Posterior vena cava (tissue), 2 donors: ENCODE results near the gene LTBP1. TPM values are rescaled to one million over a fixed set of nuclear protein-coding genes. Genes with fewer than 3 reads are reported as not detected.

ENCODE experiments used
- DNase-seq: peaks from one replicate; pipeline ENCODE4 v3.0.0-alpha.2; 2020; ENCODE audit warnings: low spot score
- intact Hi-C, 2 donors: fragments of 100-400 bp; cut with DNase I; formaldehyde crosslinking; loops; one replicate each; pipeline versions ENCODE4 v1.14.1 to v1.14.2; 2022 to 2023
- total RNA-seq, 2 donors: library from RNA; stranded (reverse); fragmentation: NEBNext Ultra II Directional; extraction: Animal tissue kit (Norgen Biotek cat#: 25700); gene quantifications; one replicate each; pipeline ENCODE4 v1.2.1, GENCODE V29; 2021
- donor health status: DM: yes; HTN: yes; CAD: no.
- donor health status: DM: yes; HTN: yes; CAD: no.

LTBP1 gene
- total RNA-seq, 2 donors from 2014 or later: 206 to 235 TPM

DNA sequence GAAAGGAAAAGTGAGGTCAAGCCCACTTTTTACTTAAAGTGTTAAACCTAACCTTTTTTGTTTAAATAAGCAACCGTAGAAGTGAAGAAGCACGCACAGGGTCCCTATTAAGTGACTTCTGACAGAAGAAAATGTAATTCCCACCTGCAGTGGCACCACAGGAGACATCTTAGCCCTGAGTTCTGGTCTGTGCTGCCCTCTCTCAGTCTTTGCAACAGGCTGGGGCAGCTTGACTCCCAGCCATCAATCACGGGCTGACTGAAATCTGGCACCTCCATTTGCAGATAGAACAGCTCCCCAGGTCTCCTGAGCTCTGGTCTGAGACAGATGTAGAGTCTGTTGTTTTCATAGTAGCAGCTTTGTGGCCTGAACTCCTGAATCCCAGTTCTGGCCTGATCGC is 170.0 kb downstream of the LTBP1 start:
- DNase-seq: no peak
- intact Hi-C loops: loop anchor here in 1 of 2 donors (2.0 kb wide), 1 partner anchor 44 kb away; no protein-coding TSS in a partner anchor

GRCh38 chr2:33118651-33119050 is 171.9 kb downstream of the LTBP1 start:
- DNase-seq: no peak
- intact Hi-C loops: no loop called here

DNA sequence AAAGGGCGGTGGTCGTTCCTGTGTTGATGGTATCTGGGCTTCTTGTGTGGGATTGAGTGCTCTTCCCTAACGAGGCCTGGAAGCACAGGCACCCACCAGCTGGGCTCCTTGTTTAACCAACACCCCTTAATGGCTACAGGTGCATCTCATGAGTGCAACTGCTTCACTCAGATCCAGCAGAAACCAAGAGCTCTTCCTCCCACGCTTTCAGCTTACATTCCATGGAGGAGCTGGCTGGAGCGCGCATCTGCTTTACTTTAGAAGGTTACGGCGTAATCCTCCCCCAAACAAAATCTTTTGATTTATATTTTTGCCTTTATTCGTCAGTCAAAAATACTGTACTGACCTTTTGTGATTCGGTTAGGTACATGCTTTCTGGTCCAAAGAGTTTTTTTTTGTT is 174.7 kb downstream of the LTBP1 start:
- intact Hi-C loops: no loop called here
- DNase-seq: no peak

DNA sequence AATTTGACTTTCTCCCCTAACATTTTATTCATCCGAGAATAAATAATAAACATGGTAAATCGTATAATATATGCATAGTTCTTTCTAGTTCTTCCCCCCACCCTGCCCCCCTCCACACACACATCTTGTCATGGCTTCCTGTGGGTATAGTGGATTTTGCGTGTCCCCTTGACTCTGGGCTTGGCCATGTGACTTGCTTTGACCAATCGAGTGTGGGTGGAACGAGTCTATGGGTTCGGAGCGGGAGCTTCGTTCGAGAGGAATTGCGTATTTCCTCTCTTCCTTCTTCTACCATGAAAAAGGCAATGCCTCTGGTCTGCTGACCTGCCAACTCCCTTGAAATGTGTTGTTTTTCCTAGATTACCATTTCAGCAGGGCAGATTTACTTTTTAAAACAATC is 175.2 kb downstream of the LTBP1 start:
- no peak for DNase-seq
- intact Hi-C loops: no loop called here

- intact Hi-C loops: no loop called here
- DNase-seq: no peak
These were observed 176.0 kb downstream of the LTBP1 start for GRCh38 chr2:33122726-33123125.

- intact Hi-C loops: no loop called here
- DNase-seq: no peak
These were observed 176.5 kb downstream of the LTBP1 start for GRCh38 chr2:33123216-33123615.

GRCh38 chr2:33126552-33126951 is 179.8 kb downstream of the LTBP1 start:
- intact Hi-C loops: loop anchor here in 1 of 2 donors (5.0 kb wide), 1 partner anchor 44 kb away; no protein-coding TSS in a partner anchor
- DNase-seq: no peak

DNA sequence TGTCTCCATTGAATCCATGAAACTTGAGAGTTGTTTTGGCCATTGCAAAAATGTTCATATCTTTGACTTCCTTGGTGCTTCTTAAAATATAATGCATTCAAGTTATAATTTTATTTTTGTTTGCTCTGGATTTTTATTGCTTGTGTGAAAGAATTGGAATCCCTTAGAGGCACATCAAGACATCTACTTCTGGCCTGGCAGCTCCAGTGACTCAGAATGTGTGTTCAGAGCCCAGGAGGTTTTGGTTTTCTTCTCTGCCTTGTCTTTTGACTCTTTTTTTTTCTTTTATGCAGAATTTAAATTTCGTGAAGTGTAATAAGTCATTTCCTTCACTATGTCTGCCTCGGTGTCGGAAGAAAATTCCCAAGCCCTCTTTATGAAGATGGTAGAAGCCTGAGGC is 180.2 kb downstream of the LTBP1 start:
- no peak for DNase-seq
- intact Hi-C loops: loop anchor here in 1 of 2 donors (5.0 kb wide), 1 partner anchor 45 kb away; no protein-coding TSS in a partner anchor

- intact Hi-C loops: loop anchor here (5.0 to 10.0 kb wide), 3 partner anchors 47 to 1385 kb away; no protein-coding TSS in a partner anchor
- no peak for DNase-seq
These were observed 182.7 kb downstream of the LTBP1 start for GRCh38 chr2:33129263-33130053.

- intact Hi-C loops: loop anchor here (10.0 kb wide), 2 partner anchors 145 to 1385 kb away; no protein-coding TSS in a partner anchor
- DNase-seq: no peak
These were observed 183.3 kb downstream of the LTBP1 start for GRCh38 chr2:33130054-33130447.

DNA sequence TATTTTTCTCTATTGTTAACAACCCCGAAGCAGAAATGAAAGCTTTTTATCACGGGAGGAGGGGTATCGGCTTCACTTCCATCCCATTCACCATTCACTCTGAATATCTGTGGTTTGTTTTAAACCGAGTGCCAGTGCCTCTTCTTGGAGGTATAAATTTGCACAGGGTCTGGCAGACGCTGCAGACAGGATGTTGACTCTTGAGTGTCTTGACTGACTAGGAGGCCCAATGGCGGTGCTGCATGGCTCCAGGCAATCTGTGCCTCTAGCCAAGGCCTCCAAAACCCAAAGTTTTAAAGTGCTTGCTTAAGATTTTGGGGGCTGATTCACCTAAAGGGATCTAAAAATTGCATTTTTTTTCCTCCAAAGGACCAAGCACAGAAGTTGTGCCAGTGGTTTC is 183.8 kb downstream of the LTBP1 start:
- DNase-seq: no peak
- intact Hi-C loops: loop anchor here (10.0 kb wide), 2 partner anchors 144 to 1384 kb away; no protein-coding TSS in a partner anchor

- intact Hi-C loops: loop anchor here (10.0 kb wide), 2 partner anchors 144 to 1384 kb away; no protein-coding TSS in a partner anchor
These were observed 184.4 kb downstream of the LTBP1 start for GRCh38 chr2:33131111-33131510.

GRCh38 chr2:33131749-33132148 is 185.0 kb downstream of the LTBP1 start:
- no peak for DNase-seq
- intact Hi-C loops: loop anchor here (10.0 kb wide), 2 partner anchors 143 to 1383 kb away; no protein-coding TSS in a partner anchor

More at GRCh38 chr2:33131111-33131510, 184.4 kb downstream of the LTBP1 start:
- no peak for DNase-seq

- intact Hi-C loops: loop anchor here (10.0 kb wide), 2 partner anchors 141 to 1381 kb away; no protein-coding TSS in a partner anchor
These were observed 186.8 kb downstream of the LTBP1 start for GRCh38 chr2:33133454-33133952.

GRCh38 chr2:33134086-33134771 is 187.5 kb downstream of the LTBP1 start:
- intact Hi-C loops: loop anchor here (10.0 kb wide), 2 partner anchors 141 to 1381 kb away; no protein-coding TSS in a partner anchor
- peak; percentile 86 for DNase-seq

More at GRCh38 chr2:33133454-33133952, 186.8 kb downstream of the LTBP1 start:
- no peak for DNase-seq

- intact Hi-C loops: loop anchor here (10.0 kb wide), 2 partner anchors 140 to 1380 kb away; no protein-coding TSS in a partner anchor
- DNase-seq: no peak
These were observed 188.2 kb downstream of the LTBP1 start for GRCh38 chr2:33134791-33135560.

GRCh38 chr2:33135645-33136044 is 188.9 kb downstream of the LTBP1 start:
- DNase-seq: no peak
- intact Hi-C loops: loop anchor here (10.0 kb wide), 2 partner anchors 139 to 1379 kb away; no protein-coding TSS in a partner anchor

DNA sequence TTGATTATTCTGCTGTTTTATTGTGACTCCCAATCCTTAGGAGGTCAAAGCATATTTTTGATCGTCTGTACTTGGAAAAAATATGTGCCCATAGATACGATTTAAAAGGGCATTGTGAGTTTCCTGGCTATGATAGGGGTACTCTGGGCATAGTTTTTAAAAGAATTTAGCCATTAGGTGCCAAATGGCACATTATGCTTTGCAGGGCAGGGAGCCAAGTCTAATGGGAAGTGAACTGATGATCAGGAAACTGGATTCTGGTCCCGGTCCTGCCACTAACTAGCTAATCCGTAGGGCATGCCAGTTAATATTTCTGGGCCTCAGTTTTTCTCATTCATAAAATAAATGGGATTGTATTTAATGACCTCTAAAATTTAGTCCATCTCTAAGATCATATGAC is 189.3 kb downstream of the LTBP1 start:
- intact Hi-C loops: loop anchor here (10.0 kb wide), 2 partner anchors 139 to 1379 kb away; no protein-coding TSS in a partner anchor
- DNase-seq: no peak

DNA sequence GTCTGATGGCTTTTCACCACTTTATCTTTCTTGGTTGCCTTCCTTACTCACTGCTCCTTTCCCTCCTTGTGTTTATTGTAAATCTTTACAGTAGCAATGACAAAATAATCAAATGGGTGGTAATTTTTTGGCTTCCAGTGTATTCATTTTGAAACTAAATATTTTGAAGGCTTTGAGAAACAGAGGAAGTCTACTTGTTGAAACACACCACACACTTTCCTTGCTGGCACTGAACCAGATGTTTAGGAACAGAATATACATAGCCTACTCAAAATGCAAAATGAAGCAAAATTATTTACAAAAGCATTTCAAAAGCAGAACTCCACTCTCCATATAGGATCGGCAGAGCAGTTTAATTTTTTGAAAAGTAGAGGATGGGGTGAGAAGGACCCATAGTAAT is 189.8 kb downstream of the LTBP1 start:
- intact Hi-C loops: loop anchor here (10.0 kb wide), 2 partner anchors 138 to 1378 kb away; no protein-coding TSS in a partner anchor

More for the DNA sequence above, 189.8 kb downstream of the LTBP1 start:
- DNase-seq: no peak
